HFFc6 (cell line): ENCODE measurements around the gene ZFYVE28. TPM values are rescaled to one million over a fixed set of nuclear protein-coding genes. Genes with fewer than 3 reads are reported as not detected.

Experiments
- DNase-seq: peaks from one replicate; pipeline ENCODE4 v3.0.0-alpha.2; 2018
- H3K27ac Mint-ChIP-seq: 2 replicates; pipeline ENCODE4 v1.8.0; 2020; ENCODE audit warnings: mild to moderate bottlenecking, mixed read lengths
- H3K27me3 Mint-ChIP-seq: 2 replicates; pipeline ENCODE4 v1.8.0; 2021; ENCODE audit warnings: mild to moderate bottlenecking, moderate library complexity, mixed read lengths; ENCODE audit not compliant: insufficient read depth
- H3K36me3 Mint-ChIP-seq: 2 replicates; pipeline ENCODE4 v1.8.0; 2021; ENCODE audit warnings: low read depth, mixed read lengths
- H3K4me1 Mint-ChIP-seq: 2 replicates; pipeline ENCODE4 v1.8.0; 2020; ENCODE audit warnings: low read depth, mixed read lengths
- H3K4me3 Mint-ChIP-seq: 2 replicates; pipeline ENCODE4 v1.8.0; 2020; ENCODE audit warnings: mild to moderate bottlenecking, moderate library complexity, mixed read lengths
- H3K9me3 Mint-ChIP-seq: 2 replicates; pipeline ENCODE4 v1.8.0; 2020; ENCODE audit warnings: mild to moderate bottlenecking, mixed read lengths
- total RNA-seq, 6 experiments: library from RNA; stranded (reverse); fragmentation: NEBNext Ultra II Directional; extraction: Animal tissue kit (Norgen Biotek cat#: 25700); gene quantifications; 2 replicates in 1 of 6; 3 replicates in 5 of 6; pipeline ENCODE4 v1.2.3, GENCODE V29; 2021
- TF ChIP-seq, protein P1 (sequence below): fragments of 200-600 bp; sonication (generic); IDR thresholded peaks from 2 replicates; pipeline ENCODE4 v1.5.0; 2021; ENCODE audit warnings: antibody characterized with exemption, mild to moderate bottlenecking

ZFYVE28 gene
- total RNA-seq, 6 experiments from 2014 or later: 1.8 to 5.4 (median 2.2) TPM

DNA sequence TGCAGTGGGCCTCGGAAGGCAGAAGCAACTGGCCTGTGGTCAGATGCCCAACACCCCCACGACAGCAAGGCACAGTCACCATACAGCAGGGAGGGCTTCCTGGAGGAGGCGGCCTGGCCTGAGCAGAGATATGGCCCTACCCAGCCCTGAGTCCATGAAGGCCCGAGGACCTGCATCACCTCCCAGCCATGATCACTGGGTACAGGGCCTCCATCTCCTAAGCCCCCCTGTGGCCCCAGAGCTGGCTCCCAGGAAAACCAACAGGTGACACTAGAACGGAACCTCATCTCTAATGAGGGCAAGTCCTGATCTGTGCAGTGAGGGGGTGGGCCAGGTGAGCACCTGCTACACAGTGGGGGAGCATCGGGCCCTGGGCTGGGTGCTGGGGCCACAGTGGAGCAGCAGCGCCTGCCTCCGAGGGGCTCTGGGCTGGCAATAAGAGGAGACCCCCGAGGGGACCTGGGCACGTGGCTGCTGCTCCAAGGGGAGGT is 130.3 kb downstream of the ZFYVE28 start:
- TF ChIP-seq, protein P1, sequence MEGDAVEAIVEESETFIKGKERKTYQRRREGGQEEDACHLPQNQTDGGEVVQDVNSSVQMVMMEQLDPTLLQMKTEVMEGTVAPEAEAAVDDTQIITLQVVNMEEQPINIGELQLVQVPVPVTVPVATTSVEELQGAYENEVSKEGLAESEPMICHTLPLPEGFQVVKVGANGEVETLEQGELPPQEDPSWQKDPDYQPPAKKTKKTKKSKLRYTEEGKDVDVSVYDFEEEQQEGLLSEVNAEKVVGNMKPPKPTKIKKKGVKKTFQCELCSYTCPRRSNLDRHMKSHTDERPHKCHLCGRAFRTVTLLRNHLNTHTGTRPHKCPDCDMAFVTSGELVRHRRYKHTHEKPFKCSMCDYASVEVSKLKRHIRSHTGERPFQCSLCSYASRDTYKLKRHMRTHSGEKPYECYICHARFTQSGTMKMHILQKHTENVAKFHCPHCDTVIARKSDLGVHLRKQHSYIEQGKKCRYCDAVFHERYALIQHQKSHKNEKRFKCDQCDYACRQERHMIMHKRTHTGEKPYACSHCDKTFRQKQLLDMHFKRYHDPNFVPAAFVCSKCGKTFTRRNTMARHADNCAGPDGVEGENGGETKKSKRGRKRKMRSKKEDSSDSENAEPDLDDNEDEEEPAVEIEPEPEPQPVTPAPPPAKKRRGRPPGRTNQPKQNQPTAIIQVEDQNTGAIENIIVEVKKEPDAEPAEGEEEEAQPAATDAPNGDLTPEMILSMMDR: no peak
- Mint-ChIP-seq H3K4me1 (peaks cover 17% of the 10 kb centered on the region), H3K9me3 (no peaks in the 10 kb centered on the region), H3K4me3 (no peak overlapping the region), H3K27me3 (peaks cover 6% of the 10 kb centered on the region), H3K36me3 (no peaks in the 10 kb centered on the region), H3K27ac (no peak overlapping the region)
- no peak for DNase-seq

DNA sequence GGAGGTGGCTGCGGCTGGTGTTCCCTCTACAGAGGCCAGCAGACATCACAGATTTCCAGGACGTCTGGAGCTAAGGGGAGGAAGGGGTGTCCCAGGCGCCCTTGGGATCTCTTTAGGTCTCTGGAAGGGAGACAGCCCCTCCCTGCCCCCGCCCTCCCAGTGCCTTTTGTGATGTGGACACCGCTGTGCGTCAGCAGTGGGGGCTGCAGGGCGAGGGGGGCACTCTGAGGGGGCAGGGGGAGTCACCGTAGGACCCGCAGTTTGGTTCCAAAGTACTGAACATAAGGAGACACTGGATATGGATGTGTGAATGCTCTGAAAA is 130.9 kb downstream of the ZFYVE28 start:
- peaks cover 12% of the 10 kb centered on the region for H3K4me1 Mint-ChIP-seq
- H3K27me3 Mint-ChIP-seq: peaks cover 8% of the 10 kb centered on the region
- TF ChIP-seq, protein P1: no peak
- no peak for DNase-seq
- no peak overlapping the region for H3K4me3 Mint-ChIP-seq
- no peak overlapping the region for H3K27ac Mint-ChIP-seq
- no peaks in the 10 kb centered on the region for H3K9me3 Mint-ChIP-seq
- H3K36me3 Mint-ChIP-seq: no peaks in the 10 kb centered on the region

DNA sequence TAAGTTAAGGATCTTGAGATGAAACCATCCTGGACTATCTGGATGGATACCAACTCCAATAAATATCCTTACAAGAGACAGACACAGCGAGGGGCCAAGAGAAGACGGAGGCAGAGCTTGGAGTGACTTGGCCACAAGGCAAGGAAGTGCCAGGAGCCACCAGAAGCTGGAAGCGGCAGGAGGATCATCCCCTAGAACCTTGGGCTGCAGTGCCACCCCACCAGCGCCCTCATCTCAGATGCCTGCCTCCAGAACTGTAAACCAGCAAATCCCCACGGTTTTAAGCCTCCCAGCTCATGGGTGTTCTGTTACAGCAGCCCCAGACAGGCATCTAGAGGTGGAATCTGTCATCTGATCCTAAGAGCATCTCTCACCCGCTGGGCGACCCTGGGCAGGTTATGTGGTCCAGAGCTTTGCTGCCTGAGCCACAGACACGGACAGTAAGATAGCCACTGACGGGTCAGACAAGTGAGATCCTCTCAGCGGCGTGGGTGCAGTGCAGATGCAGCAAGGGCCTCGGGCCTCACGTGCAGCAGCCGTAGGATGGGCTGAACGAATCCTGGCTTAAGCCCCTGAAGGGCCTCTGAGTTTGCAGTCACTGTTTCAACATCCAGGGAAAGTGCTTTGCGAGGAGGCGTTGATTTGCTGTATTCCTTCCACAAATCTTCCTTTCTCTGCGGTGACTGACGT is 131.4 kb downstream of the ZFYVE28 start:
- DNase-seq: no peak
- Mint-ChIP-seq H3K27me3 (peaks cover 11% of the 10 kb centered on the region), H3K36me3 (no peaks in the 10 kb centered on the region), H3K27ac (no peak overlapping the region), H3K4me3 (no peak overlapping the region), H3K9me3 (no peaks in the 10 kb centered on the region), H3K4me1 (peaks cover 7% of the 10 kb centered on the region)
- TF ChIP-seq, protein P1: no peak

DNA sequence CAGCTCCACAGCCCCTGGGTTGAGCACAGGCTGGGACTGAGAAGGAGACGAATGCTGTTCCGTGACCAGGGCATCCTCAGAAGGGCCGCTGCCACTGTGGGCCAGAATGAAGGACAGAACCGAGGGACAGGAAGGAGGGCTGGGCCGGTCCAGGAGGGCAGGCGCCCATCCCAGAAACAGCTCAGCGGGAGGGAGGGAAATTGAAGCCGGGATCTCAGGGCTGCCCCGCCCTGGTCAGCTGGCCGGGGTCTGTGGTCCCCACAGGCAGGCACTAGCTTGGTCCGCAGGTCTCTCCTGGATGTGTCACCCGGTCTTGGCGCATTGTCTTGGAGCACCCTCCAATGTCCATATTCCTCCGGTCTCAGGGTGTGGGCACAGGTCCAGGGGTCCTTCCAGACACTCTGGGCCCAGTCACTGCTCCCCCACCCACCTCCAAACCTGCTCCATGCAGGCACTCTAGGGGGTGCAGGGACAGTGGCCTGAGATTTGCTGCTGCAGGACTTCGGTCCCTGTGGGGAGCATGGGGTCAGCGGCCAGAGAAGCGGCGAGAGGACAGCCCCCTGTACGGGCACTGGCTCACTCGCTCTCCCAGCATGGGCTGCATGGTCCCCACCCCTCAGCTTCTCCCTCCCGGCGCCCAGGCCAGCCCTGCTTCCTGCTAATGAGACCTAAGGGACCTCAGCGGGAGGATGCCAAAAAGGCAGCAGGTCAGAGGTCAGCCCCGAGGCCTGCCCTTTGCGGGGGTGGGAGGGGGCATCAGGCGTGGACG is 132.6 kb downstream of the ZFYVE28 start:
- no peaks in the 10 kb centered on the region for H3K9me3 Mint-ChIP-seq
- H3K36me3 Mint-ChIP-seq: no peaks in the 10 kb centered on the region

DNA sequence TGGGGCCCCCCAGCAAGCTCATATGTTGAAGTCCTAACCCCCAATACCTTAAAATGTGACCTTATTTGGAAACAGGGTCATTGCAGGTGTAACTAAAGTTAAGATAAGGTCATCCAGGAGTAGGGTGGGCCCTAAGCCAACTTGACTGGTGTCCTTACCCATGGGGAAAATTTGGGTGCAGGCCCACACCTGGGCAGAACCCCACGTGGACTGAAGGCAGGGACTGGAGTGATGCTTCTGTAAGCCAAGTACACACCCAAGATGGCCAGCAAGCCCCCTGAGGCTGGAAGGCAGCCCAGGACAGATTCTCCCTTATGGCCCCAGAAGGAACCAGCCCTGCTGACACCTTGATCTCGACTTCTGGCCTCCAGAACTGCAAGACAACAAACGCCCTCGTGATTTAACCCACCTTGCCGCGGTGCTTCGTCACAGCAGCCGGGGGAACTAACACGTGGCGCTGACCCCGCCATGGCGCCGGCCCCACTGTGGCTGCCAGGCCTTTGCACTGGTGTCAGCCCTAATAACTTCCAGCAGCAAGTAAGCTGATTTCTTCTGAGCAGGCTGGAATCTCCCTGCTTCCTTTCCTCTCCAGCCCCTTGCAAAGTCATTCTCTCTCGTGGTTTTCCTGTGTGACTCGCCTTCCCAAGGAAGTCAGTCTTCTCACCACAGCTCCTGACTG is 133.4 kb downstream of the ZFYVE28 start:
- peak; percentile 25 for DNase-seq
- Mint-ChIP-seq H3K4me3 (no peak overlapping the region), H3K9me3 (no peaks in the 10 kb centered on the region), H3K36me3 (no peaks in the 10 kb centered on the region), H3K27ac (0 out of 2 replicates have a peak overlapping the region, but pooled peaks have one; percentile 40), H3K27me3 (peaks cover 16% of the 10 kb centered on the region), H3K4me1 (peaks cover 5% of the 10 kb centered on the region)
- TF ChIP-seq, protein P1: no peak

More for the DNA sequence above, 132.6 kb downstream of the ZFYVE28 start:
- Mint-ChIP-seq H3K27ac (0 out of 2 replicates have a peak overlapping the region, but pooled peaks have one; percentile 40), H3K4me1 (peaks cover 5% of the 10 kb centered on the region), H3K27me3 (peaks cover 14% of the 10 kb centered on the region), H3K4me3 (no peak overlapping the region)
- TF ChIP-seq, protein P1: no peak
- DNase-seq: no peak
